Osteoblast (primary cell): ENCODE data around the gene BCAS4. TPM values are rescaled to one million over a fixed set of nuclear protein-coding genes. Genes with fewer than 3 reads are reported as not detected.

Experiments
- DNase-seq: peaks from one replicate; pipeline ENCODE4 v3.0.0; 2011; ENCODE audit warnings: low spot score, mixed read lengths; ENCODE audit not compliant: insufficient read length; ENCODE audit errors: missing footprints
- H2AFZ ChIP-seq: 2 replicates; pipeline ENCODE4 v1.6.0; 2011; ENCODE audit warnings: mild to moderate bottlenecking, low read length
- H3K27ac ChIP-seq: 2 replicates; pipeline ENCODE4 v1.5.1; 2011; ENCODE audit warnings: mild to moderate bottlenecking, low read depth, low read length, moderate library complexity
- H3K27me3 ChIP-seq: 2 replicates; pipeline ENCODE4 v1.6.0; 2012; ENCODE audit warnings: mild to moderate bottlenecking, control low read depth, inconsistent platforms, low read length, moderate library complexity; ENCODE audit not compliant: insufficient read depth
- H3K36me3 ChIP-seq: 2 replicates; pipeline ENCODE4 v1.5.1; 2011; ENCODE audit warnings: mild to moderate bottlenecking, low read length, control low read depth, moderate library complexity; ENCODE audit not compliant: insufficient read depth
- H3K4me1 ChIP-seq: 2 replicates; pipeline ENCODE4 v1.5.1; 2011; ENCODE audit warnings: mild to moderate bottlenecking, low read length, control low read depth, moderate library complexity; ENCODE audit not compliant: insufficient read depth
- H3K4me2 ChIP-seq: 2 replicates; pipeline ENCODE4 v1.6.0; 2011; ENCODE audit warnings: mild to moderate bottlenecking, low read length; ENCODE audit not compliant: insufficient read depth
- H3K4me3 ChIP-seq: fragments of 200-600 bp; sonication (generic); 3 replicates; pipeline ENCODE4 v1.5.1; 2012; ENCODE audit warnings: mild to moderate bottlenecking, low read length, inconsistent platforms; ENCODE audit not compliant: insufficient read depth
- H3K79me2 ChIP-seq: 2 replicates; pipeline ENCODE4 v1.6.0; 2012; ENCODE audit warnings: mild to moderate bottlenecking, low read length, control low read depth, inconsistent platforms; ENCODE audit not compliant: insufficient read depth
- H3K9me3 ChIP-seq: 2 replicates; pipeline ENCODE4 v1.5.1; 2011; ENCODE audit warnings: low read depth, low read length, control low read depth
- H4K20me1 ChIP-seq: 2 replicates; pipeline ENCODE4 v1.6.0; 2012; ENCODE audit warnings: mild to moderate bottlenecking, low read length, control low read depth; ENCODE audit not compliant: insufficient read depth
- CTCF ChIP-seq: IDR thresholded peaks from 2 replicates; pipeline ENCODE4 v1.5.1; 2011; ENCODE audit warnings: mild to moderate bottlenecking, low read depth, low read length, moderate library complexity; ENCODE audit errors: extremely low read depth
- total RNA-seq: library from RNA; depleted of rRNA; stranded (reverse); fragments of >200 nt; gene quantifications from 2 replicates; pipeline ENCODE4 v1.2.3, GENCODE V29; 2012

BCAS4 gene
- total RNA-seq, 1 donor: 2.9 TPM

- H3K4me2 ChIP-seq: no peak overlapping the region
- H4K20me1 ChIP-seq: no peaks in the 10 kb centered on the region
- no peak overlapping the region for H3K4me3 ChIP-seq
- H3K9me3 ChIP-seq: no peaks in the 10 kb centered on the region
- no peak for DNase-seq
- peaks cover 16% of the 10 kb centered on the region for H3K4me1 ChIP-seq
- no peak overlapping the region for H3K27ac ChIP-seq
- no peaks in the 10 kb centered on the region for H3K27me3 ChIP-seq
- H2AFZ ChIP-seq: no peak overlapping the region
- no peaks in the 10 kb centered on the region for H3K36me3 ChIP-seq
- TF ChIP-seq CTCF: no peak
- no peaks in the 10 kb centered on the region for H3K79me2 ChIP-seq
Measured at GRCh38 chr20:50787181-50787580, 7.7 kb upstream of the BCAS4 start.

DNA sequence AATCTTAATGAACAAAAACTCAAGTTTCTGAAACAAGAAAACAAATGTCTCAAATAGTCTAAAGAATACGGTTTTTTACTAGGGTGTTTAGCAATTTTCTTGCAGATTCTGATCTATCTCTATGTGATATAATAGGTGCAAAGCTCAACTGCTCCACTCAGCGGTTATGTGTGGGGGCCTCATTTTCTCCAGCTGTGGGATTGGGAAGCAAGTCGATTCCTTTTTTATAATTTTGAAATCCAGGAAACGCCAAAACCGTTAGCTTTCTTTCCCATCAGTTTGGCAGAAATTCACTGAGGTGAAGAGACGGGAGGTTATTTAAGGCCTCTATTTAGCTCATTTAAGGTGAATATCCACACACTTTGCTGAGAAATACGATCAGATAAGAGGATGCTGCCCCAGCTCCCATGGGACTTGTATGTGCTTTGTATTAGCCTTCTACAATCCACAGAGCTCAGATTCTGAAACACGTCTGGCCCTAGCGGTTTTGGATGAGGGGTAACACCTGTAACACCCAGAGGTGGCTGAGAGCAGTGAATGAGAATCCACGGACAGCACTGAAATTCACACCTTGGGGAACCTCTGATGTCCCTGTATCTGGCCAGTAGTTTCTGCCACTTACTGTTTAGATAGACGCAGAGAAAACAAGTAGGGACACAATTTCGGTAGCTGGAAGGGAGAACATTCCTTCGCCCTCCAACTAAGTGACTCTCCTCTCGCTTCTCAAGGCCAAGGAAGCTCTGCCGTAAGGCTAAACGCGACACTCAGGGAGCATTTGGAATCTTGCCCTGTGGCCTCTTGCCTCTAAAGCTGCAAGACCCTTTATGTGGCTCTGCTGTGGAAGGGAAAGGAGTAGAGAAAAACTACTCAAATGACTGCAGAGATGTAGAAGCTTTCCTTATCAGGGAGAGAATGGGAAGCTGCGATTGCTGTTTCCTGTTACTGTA, 6.5 kb upstream of the BCAS4 start:
- Histone ChIP-seq H3K36me3 (no peaks in the 10 kb centered on the region), H3K4me1 (peaks cover 16% of the 10 kb centered on the region), H3K4me3 (no peak overlapping the region), H3K79me2 (no peaks in the 10 kb centered on the region), H3K27me3 (no peaks in the 10 kb centered on the region), H3K4me2 (peak overlapping the region; percentile 73), H2AFZ (peak overlapping the region; percentile 70), H3K27ac (no peak overlapping the region), H3K9me3 (no peaks in the 10 kb centered on the region), H4K20me1 (no peaks in the 10 kb centered on the region)
- TF ChIP-seq CTCF: peak; percentile 71
- DNase-seq: peak; percentile 95

- Histone ChIP-seq H3K36me3 (no peaks in the 10 kb centered on the region), H3K27ac (peak overlapping the region; percentile 97), H3K4me2 (peak overlapping the region; percentile 72), H3K27me3 (no peaks in the 10 kb centered on the region), H3K4me3 (no peak overlapping the region), H3K79me2 (no peaks in the 10 kb centered on the region), H3K9me3 (no peaks in the 10 kb centered on the region), H4K20me1 (no peaks in the 10 kb centered on the region), H2AFZ (peak overlapping the region; percentile 89), H3K4me1 (peaks cover 24% of the 10 kb centered on the region)
- DNase-seq: no peak
- TF ChIP-seq CTCF: no peak
Measured at GRCh38 chr20:50789968-50790650, 4.8 kb upstream of the BCAS4 start.
